Mammary epithelial cell (primary cell): ENCODE results near the gene CCDC172.

Experiments
- EZH2 ChIP-seq: IDR thresholded peaks from 2 replicates; pipeline ENCODE4 v1.6.1; 2012; ENCODE audit warnings: low read length, inconsistent platforms, borderline replicate concordance
- TF ChIP-seq, protein P1 (sequence below), 2 donors: IDR thresholded peaks in 1 of 2; conservative IDR thresholded peaks in 1 of 2; 2 replicates each; pipeline ENCODE4 v1.5.1; 2011 to 2012; ENCODE audit warnings: inconsistent platforms in 2 of 2, low read length in 2 of 2, mild to moderate bottlenecking in 2 of 2, control low read depth in 1 of 2, low read depth in 1 of 2; ENCODE audit not compliant: insufficient read depth in 1 of 2; ENCODE audit errors: extremely low read depth in 1 of 2

DNA sequence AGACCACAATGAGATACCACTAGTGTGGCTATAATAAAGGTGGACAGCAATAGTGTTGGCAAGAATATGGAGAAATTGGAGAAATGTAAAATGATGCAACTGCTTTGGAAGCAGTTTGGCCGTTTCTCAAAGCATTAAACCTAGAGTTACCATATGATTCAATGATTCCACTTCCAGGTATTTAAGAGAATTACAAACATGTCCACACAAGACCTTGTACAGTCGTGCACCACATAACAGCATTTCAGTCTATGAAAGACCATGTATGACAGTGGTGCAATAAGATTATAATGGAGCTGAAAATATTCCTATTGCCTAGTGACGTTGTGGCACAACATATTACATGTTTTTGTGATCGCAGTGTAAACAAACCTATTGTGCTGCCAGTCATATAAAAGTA, 29.6 kb downstream of the CCDC172 start:
- TF ChIP-seq, protein P1, sequence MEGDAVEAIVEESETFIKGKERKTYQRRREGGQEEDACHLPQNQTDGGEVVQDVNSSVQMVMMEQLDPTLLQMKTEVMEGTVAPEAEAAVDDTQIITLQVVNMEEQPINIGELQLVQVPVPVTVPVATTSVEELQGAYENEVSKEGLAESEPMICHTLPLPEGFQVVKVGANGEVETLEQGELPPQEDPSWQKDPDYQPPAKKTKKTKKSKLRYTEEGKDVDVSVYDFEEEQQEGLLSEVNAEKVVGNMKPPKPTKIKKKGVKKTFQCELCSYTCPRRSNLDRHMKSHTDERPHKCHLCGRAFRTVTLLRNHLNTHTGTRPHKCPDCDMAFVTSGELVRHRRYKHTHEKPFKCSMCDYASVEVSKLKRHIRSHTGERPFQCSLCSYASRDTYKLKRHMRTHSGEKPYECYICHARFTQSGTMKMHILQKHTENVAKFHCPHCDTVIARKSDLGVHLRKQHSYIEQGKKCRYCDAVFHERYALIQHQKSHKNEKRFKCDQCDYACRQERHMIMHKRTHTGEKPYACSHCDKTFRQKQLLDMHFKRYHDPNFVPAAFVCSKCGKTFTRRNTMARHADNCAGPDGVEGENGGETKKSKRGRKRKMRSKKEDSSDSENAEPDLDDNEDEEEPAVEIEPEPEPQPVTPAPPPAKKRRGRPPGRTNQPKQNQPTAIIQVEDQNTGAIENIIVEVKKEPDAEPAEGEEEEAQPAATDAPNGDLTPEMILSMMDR (conservative IDR thresholded peaks at IDR 0.05 in 1 of 2, IDR thresholded peaks at IDR 0.05 in 1 of 2; ENCODE audit: extremely low read depth in 1 of 2, insufficient read depth in 1 of 2, low read depth in 1 of 2, low read length in 2 of 2) = no peak
- no peak for TF ChIP-seq EZH2
